IMR-90 (cell line): ENCODE results near the gene OVCA2. TPM values are rescaled to one million over a fixed set of nuclear protein-coding genes. Genes with fewer than 3 reads are reported as not detected.

Experiments
- ATAC-seq: fragments of 200-7000 bp; cut with Tn5 transposase; 2 replicates; pipeline ENCODE4 v1.9.1; 2020; ENCODE audit warnings: low read depth, mild to moderate bottlenecking, moderate library complexity
- BruUV-seq: library from RNA; stranded (reverse); fragments of 400-500 nt; replicated peaks from 2 replicates; lab custom pipeline; 2021; lab: Mats Ljungman, UMichigan
- CTCF ChIA-PET: fragments of 300-600 bp; formaldehyde crosslinking; extraction: SDS; loops from one replicate; lab custom pipeline; 2021; ENCODE audit warnings: antibody characterized with exemption; lab: Yijun Ruan, JAX
- POLR2A ChIA-PET: fragments of 300-600 bp; sonication (Branson Sonifier 250); formaldehyde crosslinking; loops from one replicate; lab custom pipeline; 2022; ENCODE audit warnings: antibody characterized with exemption; ENCODE audit not compliant: unreplicated experiment; lab: Charles Lee
- DNase-seq: peaks from one replicate; pipeline ENCODE4 v3.0.0; 2013
- H2AFZ ChIP-seq: replicated peaks from 2 replicates; pipeline ENCODE3; 2013; ENCODE audit warnings: low read length, mild to moderate bottlenecking; ENCODE audit not compliant: poor library complexity
- H2AK5ac ChIP-seq: 2 replicates; pipeline ENCODE4 v1.6.1; 2013; ENCODE audit warnings: low read depth, low read length, inconsistent platforms
- H2AK9ac ChIP-seq: replicated peaks from 2 replicates; pipeline ENCODE3; 2013; ENCODE audit warnings: mild to moderate bottlenecking, low read depth, low read length, moderate library complexity; ENCODE audit not compliant: poor library complexity
- H2BK120ac ChIP-seq: 2 replicates; pipeline ENCODE4 v1.6.1; 2013; ENCODE audit warnings: low read depth, low read length, inconsistent platforms
- H2BK15ac ChIP-seq: 3 replicates; pipeline ENCODE4 v1.6.1; 2013; ENCODE audit warnings: low read depth, low read length, inconsistent platforms
- H2BK20ac ChIP-seq: 2 replicates; pipeline ENCODE4 v1.6.1; 2013; ENCODE audit warnings: low read depth, mild to moderate bottlenecking, inconsistent platforms, low read length, moderate library complexity
- H2BK5ac ChIP-seq: 2 replicates; pipeline ENCODE4 v1.6.1; 2013; ENCODE audit warnings: mild to moderate bottlenecking, low read depth, low read length, inconsistent platforms; ENCODE audit not compliant: poor library complexity, severe bottlenecking
- H3K14ac ChIP-seq: replicated peaks from 2 replicates; pipeline ENCODE4 v1.6.1; 2013; ENCODE audit warnings: low read depth, low read length, inconsistent platforms
- H3K18ac ChIP-seq: 2 replicates; pipeline ENCODE4 v1.6.1; 2013; ENCODE audit warnings: low read depth, low read length, control low read depth
- H3K23ac ChIP-seq: 2 replicates; pipeline ENCODE4 v1.6.1; 2013; ENCODE audit warnings: low read depth, low read length, inconsistent platforms
- H3K27ac ChIP-seq: 2 replicates; pipeline ENCODE4 v1.5.1; 2013; ENCODE audit warnings: mild to moderate bottlenecking, control low read depth, low read length; ENCODE audit not compliant: insufficient read depth
- H3K27me3 ChIP-seq: 2 replicates; pipeline ENCODE4 v1.6.1; 2013; ENCODE audit warnings: low read length; ENCODE audit not compliant: control insufficient read depth, insufficient read depth
- H3K36me3 ChIP-seq: 2 replicates; pipeline ENCODE4 v1.6.1; 2013; ENCODE audit warnings: low read length, mixed read lengths; ENCODE audit not compliant: control insufficient read depth, insufficient read depth
- H3K4ac ChIP-seq: 2 replicates; pipeline ENCODE4 v1.6.1; 2013; ENCODE audit warnings: low read depth, low read length, inconsistent platforms
- H3K4me1 ChIP-seq: 2 replicates; pipeline ENCODE4 v1.6.1; 2013; ENCODE audit warnings: low read length, mixed read lengths; ENCODE audit not compliant: control insufficient read depth, insufficient read depth
- H3K4me2 ChIP-seq: 2 replicates; pipeline ENCODE4 v1.6.1; 2013; ENCODE audit warnings: low read depth, mild to moderate bottlenecking, control low read depth, low read length, moderate library complexity
- H3K4me3 ChIP-seq: 2 replicates; pipeline ENCODE4 v1.5.1; 2013; ENCODE audit warnings: low read depth, mild to moderate bottlenecking, control low read depth, low read length, moderate library complexity; ENCODE audit not compliant: insufficient read depth
- H3K56ac ChIP-seq: 2 replicates; pipeline ENCODE4 v1.6.1; 2013; ENCODE audit warnings: low read length, inconsistent platforms; ENCODE audit not compliant: insufficient read depth; ENCODE audit errors: extremely low read depth
- H3K79me1 ChIP-seq, 2 experiments: 2 replicates each; pipeline ENCODE4 v1.6.1; 2013; ENCODE audit warnings: low read length in 2 of 2, inconsistent platforms in 1 of 2, low read depth in 1 of 2
- H3K9ac ChIP-seq: 2 replicates; pipeline ENCODE4 v1.6.1; 2013; ENCODE audit warnings: low read depth, low read length, control low read depth
- H3K9me1 ChIP-seq: 2 replicates; pipeline ENCODE4 v1.6.1; 2013; ENCODE audit warnings: low read length, inconsistent platforms; ENCODE audit not compliant: insufficient read depth
- H3K9me3 ChIP-seq: 2 replicates; pipeline ENCODE4 v1.6.1; 2013; ENCODE audit warnings: low read length; ENCODE audit not compliant: control insufficient read depth, insufficient read depth
- H4K20me1 ChIP-seq: 2 replicates; pipeline ENCODE4 v1.6.1; 2013; ENCODE audit warnings: low read length, inconsistent platforms; ENCODE audit not compliant: insufficient read depth
- H4K5ac ChIP-seq: 2 replicates; pipeline ENCODE4 v1.6.1; 2013; ENCODE audit warnings: mild to moderate bottlenecking, low read depth, low read length, control low read depth
- H4K8ac ChIP-seq, 2 experiments: 2 replicates each; pipeline ENCODE4 v1.6.1; 2013; ENCODE audit warnings: low read depth in 2 of 2, low read length in 2 of 2, control low read depth in 1 of 2, inconsistent platforms in 1 of 2
- H4K91ac ChIP-seq: 2 replicates; pipeline ENCODE4 v1.6.1; 2013; ENCODE audit warnings: low read depth, low read length, inconsistent platforms; ENCODE audit not compliant: insufficient read depth
- FOS ChIP-seq: fragments of 150-350 bp; IDR thresholded peaks from 2 replicates; pipeline ENCODE4 v1.6.1; 2016; ENCODE audit warnings: low read depth, low read length
- MAZ ChIP-seq: IDR thresholded peaks from 2 replicates; pipeline ENCODE4 v1.6.1; 2012; ENCODE audit warnings: low read depth, mild to moderate bottlenecking, low read length, improper control_type of control experiment, moderate library complexity, borderline replicate concordance
- WGBS, 2 experiments: methylation state at CpG; one replicate each; pipeline versions ENCODE4 v1.1.5 to v1.1.7; 2013; ENCODE audit warnings: missing lambda C conversion rate in 2 of 2; ENCODE audit not compliant: insufficient read length in 1 of 2; ENCODE audit errors: extremely low coverage in 2 of 2; 5-methylcytosine and 5-hydroxymethylcytosine counted together
- dilution Hi-C: fragments of 300-500 bp; cut with HindIII; formaldehyde crosslinking; loops from one replicate; pipeline ENCODE4 v1.14.3; 2018; ENCODE audit warnings: low sequenced_read_pairs; ENCODE audit not compliant: unreplicated experiment
- in situ Hi-C: fragments of 300-500 bp; cut with MboI; formaldehyde crosslinking; loops from 3 replicates; pipeline ENCODE4 v1.14.3; 2019; ENCODE audit warnings: low sequenced_read_pairs, inconsistent platforms, mixed read lengths
- intact Hi-C: fragments of 100-400 bp; cut with micrococcal nuclease; formaldehyde crosslinking; loops from 2 replicates; pipeline ENCODE4 v1.10.0; 2022
- polyA plus RNA-seq, 3 experiments: library from polyadenylated mRNA; depleted of rRNA; stranded (reverse); fragments of >200 nt; gene quantifications; 2 replicates each; pipeline ENCODE4 v1.2.3, GENCODE V29; 2012; ENCODE audit warnings: low replicate concordance in 1 of 3
- total RNA-seq: library from RNA; depleted of rRNA; stranded (reverse); fragments of >200 nt; gene quantifications from 2 replicates; pipeline ENCODE4 v1.2.3, GENCODE V29; 2012

OVCA2 gene
- total and polyA plus RNA-seq, 2 of the 4 experiments (the other 2 are of a cell fraction) = 38.7 to 46.9 TPM

DNA sequence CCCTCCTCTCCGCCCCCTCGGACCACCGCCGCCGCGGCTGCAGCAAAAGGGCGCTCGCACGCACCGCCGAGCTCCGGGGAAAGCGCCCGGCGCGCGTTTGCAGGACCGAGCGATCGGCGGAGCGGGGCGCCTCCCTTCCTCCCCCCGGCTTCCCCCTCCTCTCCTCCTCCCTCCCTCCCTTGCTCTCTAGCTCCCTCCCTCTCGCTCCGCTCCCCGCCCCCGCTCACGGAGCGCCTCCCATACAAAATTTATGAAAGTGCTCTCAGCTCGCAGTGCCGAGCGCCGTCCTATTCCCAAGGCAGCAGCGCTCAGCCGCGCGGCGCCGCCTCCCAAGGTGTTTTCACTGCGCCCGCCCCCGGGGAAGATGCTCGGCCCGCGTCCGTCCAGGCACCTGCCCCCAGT is 16.6 kb upstream of the OVCA2 start, which contains the start of gene RTN4RL1:
Gene RTN4RL1, minus strand, starts transcription at position 115 of the 402 bp plus-strand sequence. CDS start 469 bp downstream, outside the sequence.
- POLR2A ChIA-PET = no interaction called here

More for the DNA sequence above, 16.6 kb upstream of the OVCA2 start, which contains the start of gene RTN4RL1:
- no peak within 1 kb of the TSS for H4K5ac ChIP-seq
- 0% methylated on average over 23 of the region's 47 CpGs; no CpG with 5 or more reads in 1 of the 2 experiments for WGBS, 2 experiments
- intact Hi-C loops = no loop called here
- H3K14ac ChIP-seq = no peak within 1 kb of the TSS
- peak within 1 kb of the TSS; percentile 70 for H3K4me2 ChIP-seq
- H3K4me3 ChIP-seq = peak within 1 kb of the TSS; percentile 29
- peak within 1 kb of the TSS; percentile 28 for H2AK9ac ChIP-seq
- in situ Hi-C loops = loop anchor here (5.0 to 25.0 kb wide), 2 partner anchors 113 to 313 kb away; partner anchors contain the start of genes TLCD2 and WDR81
- dilution Hi-C loops = no loop called here
- no peak within 1 kb of the TSS for H2BK20ac ChIP-seq
- H2AK5ac ChIP-seq = no peak within 1 kb of the TSS
- H2BK5ac ChIP-seq = no peak within 1 kb of the TSS
- H3K36me3 ChIP-seq = no peaks in the 10 kb centered on the region
- CTCF ChIA-PET = interaction anchor here (0.9 to 2.4 kb wide), 3 partner anchors 12 to 143 kb away, joined by 4 to 18 read pairs (median 4); no protein-coding TSS in a partner anchor
- no peak within 1 kb of the TSS for H2BK120ac ChIP-seq
- H3K23ac ChIP-seq = no peak within 1 kb of the TSS
- BruUV-seq = no TSS peak
- no peaks in the 10 kb centered on the region for H3K9me3 ChIP-seq
- TF ChIP-seq FOS = no peak
- 0 out of 2 replicates have a peak, but pooled peaks have one; percentile 38 for TF ChIP-seq MAZ
- H3K27ac ChIP-seq = no peak within 1 kb of the TSS
- no peak within 1 kb of the TSS for H3K18ac ChIP-seq
- peak; percentile 13 for ATAC-seq
- H3K79me1 ChIP-seq = peaks cover 0 to 2% of the 10 kb centered on the region in 2 experiments; a peak in 2 of 4 replicates
- H4K91ac ChIP-seq = no peak within 1 kb of the TSS
- peak within 1 kb of the TSS; percentile 81 for H2AFZ ChIP-seq
- H3K27me3 ChIP-seq = peaks cover 53% of the 10 kb centered on the region
- no peak within 1 kb of the TSS for H3K4ac ChIP-seq
- DNase-seq = no peak
- peaks cover 1% of the 10 kb centered on the region; the same call in 1 of the 2 replicates for H3K4me1 ChIP-seq
- no peak within 1 kb of the TSS for H4K8ac ChIP-seq
- no peaks in the 10 kb centered on the region for H3K9me1 ChIP-seq
- H3K56ac ChIP-seq = no peak within 1 kb of the TSS
- no peak within 1 kb of the TSS for H3K9ac ChIP-seq
- H2BK15ac ChIP-seq = no peak within 1 kb of the TSS
- no peaks in the 10 kb centered on the region; the same call in 1 of the 2 replicates for H4K20me1 ChIP-seq
